ENCODE results near the gene ATF3. TPM values are rescaled to one million over a fixed set of nuclear protein-coding genes. Genes with fewer than 3 reads are reported as not detected.

The ATF3 gene
- total RNA-seq, 1 experiment from 2014 or later = 43.2 TPM

DNA sequence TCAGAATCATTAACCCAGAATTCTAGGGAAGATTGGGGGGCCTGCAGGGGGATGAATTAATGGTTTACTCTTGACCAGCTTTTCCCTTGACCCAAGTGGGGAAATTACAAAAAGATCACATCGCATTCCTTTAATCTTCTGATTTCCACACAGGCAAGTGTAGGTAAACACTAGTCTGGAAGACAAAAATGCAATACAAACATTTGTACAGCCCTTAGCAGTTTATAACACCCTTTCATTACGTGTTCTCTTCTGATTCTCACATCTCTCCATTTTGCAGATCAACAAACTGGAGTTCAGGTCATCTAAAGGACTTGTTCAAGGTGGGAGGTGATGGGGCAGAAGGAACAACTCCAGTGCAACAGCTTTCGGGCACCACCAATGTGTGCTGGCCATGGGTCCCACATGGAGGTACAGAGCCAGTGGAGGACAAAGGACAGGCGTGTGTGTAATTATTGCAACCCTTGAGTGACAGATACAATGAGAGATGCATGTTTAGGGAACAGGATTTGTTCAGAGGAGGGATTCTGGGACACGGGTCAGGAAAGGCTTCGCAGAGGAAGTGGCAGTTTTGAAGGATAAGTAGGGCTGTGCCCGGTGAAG, 20.4 kb downstream of the ATF3 start (continued):
- TF ChIP-seq ZFX (IDR thresholded peaks at IDR 0.05) (no peak), POLR2A (IDR thresholded peaks at IDR 0.05; ENCODE audit: borderline replicate concordance, extremely low read depth, insufficient read depth, insufficient read length) (no peak), TCF7L2 (IDR thresholded peaks at IDR 0.05; ENCODE audit: borderline replicate concordance, extremely low read depth, insufficient read depth, insufficient read length) (no peak), YY1 (IDR thresholded peaks at IDR 0.05; ENCODE audit: extremely low read depth, insufficient replicate concordance, low read depth, low read length) (no peak)
- TF ChIP-seq, protein P1, sequence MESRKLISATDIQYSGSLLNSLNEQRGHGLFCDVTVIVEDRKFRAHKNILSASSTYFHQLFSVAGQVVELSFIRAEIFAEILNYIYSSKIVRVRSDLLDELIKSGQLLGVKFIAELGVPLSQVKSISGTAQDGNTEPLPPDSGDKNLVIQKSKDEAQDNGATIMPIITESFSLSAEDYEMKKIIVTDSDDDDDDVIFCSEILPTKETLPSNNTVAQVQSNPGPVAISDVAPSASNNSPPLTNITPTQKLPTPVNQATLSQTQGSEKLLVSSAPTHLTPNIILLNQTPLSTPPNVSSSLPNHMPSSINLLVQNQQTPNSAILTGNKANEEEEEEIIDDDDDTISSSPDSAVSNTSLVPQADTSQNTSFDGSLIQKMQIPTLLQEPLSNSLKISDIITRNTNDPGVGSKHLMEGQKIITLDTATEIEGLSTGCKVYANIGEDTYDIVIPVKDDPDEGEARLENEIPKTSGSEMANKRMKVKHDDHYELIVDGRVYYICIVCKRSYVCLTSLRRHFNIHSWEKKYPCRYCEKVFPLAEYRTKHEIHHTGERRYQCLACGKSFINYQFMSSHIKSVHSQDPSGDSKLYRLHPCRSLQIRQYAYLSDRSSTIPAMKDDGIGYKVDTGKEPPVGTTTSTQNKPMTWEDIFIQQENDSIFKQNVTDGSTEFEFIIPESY (IDR thresholded peaks at IDR 0.05; ENCODE audit: extremely low read depth, insufficient replicate concordance, low read length) = no peak

DNA sequence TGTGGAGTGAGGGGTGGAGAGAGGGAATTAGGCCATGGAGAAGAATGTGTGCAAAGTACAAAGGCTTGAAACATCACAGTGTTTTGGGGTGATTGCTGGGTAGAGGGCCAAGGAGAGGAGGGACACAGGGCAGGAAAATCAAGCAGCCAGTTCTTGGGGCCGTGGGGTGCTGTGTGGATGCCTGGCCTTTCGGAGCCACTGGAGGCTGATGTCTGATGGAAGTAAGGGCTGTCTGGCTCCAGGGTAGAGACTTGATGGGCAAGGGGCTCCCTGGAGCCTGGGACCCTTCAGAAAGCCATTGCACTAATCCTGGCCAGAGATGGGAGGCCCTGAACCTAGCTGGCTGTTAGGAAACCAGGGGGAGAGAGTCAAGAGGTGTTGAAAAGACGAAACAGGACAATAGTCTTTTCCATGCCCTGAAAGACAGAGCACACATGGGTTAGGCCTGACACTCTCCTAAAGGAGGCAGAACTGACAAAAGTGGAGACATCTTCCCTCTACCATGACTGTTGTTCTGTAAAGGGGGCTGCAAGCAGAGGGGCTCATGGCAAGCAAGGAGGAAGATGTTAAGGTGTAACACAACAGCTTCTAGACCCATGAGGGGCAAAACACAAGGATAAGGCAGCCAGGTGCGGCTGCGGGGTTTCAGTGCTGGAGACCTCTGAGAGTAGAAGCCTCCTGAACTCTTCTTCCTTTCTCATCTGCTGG, 21.0 kb downstream of the ATF3 start:
- DNase-seq (ENCODE audit: low read depth, low spot score) (no peak), ATAC-seq (peak; percentile 13; the same call in 1 of the 2 replicates)
- RAD21 ChIA-PET (ENCODE audit: low non-redundant PET in 1 of 2, low total read pairs in 2 of 2, uncharacterized antibody in 2 of 2, unreplicated experiment in 2 of 2) = interaction anchor here in 1 of 2 experiments (0.6 kb wide), 1 partner anchor 153 kb away, joined by 4 read pairs; no protein-coding TSS in a partner anchor
- BruUV-seq (replicated peaks) = no TSS peak
- Histone ChIP-seq H3K27me3 (ENCODE audit: insufficient read depth, low read length) (no peaks in the 10 kb centered on the region), H3K4me3 (replicated peaks in 1 of 2; ENCODE audit: low read depth in 1 of 2, low read length in 2 of 2) (no peak overlapping the region), H3K4me1 (ENCODE audit: control insufficient read depth in 1 of 2, insufficient read depth in 2 of 2, low read length in 2 of 2) (peaks cover 0 to 14% of the 10 kb centered on the region in 2 experiments; a peak in 1 of 4 replicates), H2AFZ (ENCODE audit: low read depth, low read length, poor library complexity, severe bottlenecking) (peak overlapping the region; percentile 98), H3K9me2 (ENCODE audit: insufficient read depth) (no peaks in the 10 kb centered on the region; the same call in 1 of the 2 replicates), H3K79me2 (ENCODE audit: insufficient read depth, low read length) (no peaks in the 10 kb centered on the region), H3K36me3 (ENCODE audit: control insufficient read depth in 1 of 2, insufficient read depth in 2 of 2, low read length in 2 of 2) (no peaks in the 10 kb centered on the region), H3K9me3 (ENCODE audit: control insufficient read depth in 1 of 2, insufficient read depth in 1 of 2, low read depth in 1 of 2, low read length in 2 of 2) (no peaks in the 10 kb centered on the region), H3K27ac (ENCODE audit: low read depth, low read length) (no peak overlapping the region), H4K20me1 (ENCODE audit: insufficient read depth) (no peaks in the 10 kb centered on the region), H3K9ac (ENCODE audit: low read length) (no peak overlapping the region), H3K4me2 (ENCODE audit: low read length) (0 out of 2 replicates have a peak overlapping the region, but pooled peaks have one; percentile 15)
- POLR2A ChIA-PET = no interaction called here
- CTCF ChIA-PET = interaction anchor here (0.6 kb wide), 1 partner anchor 1091 kb away, joined by 3 read pairs; no protein-coding TSS in a partner anchor
- no peak for TF ChIP-seq POLR2A (IDR thresholded peaks at IDR 0.05; ENCODE audit: borderline replicate concordance, extremely low read depth, insufficient read depth, insufficient read length)
- no peak for TF ChIP-seq POLR2AphosphoS5 (IDR thresholded peaks at IDR 0.05; ENCODE audit: low read depth, low read length)
- no peak for TF ChIP-seq SIN3A (IDR thresholded peaks at IDR 0.05; ENCODE audit: low read depth)
- TF ChIP-seq EZH2phosphoT487 (IDR thresholded peaks at IDR 0.05; ENCODE audit: borderline replicate concordance) = no peak
- TF ChIP-seq CBX3 (IDR thresholded peaks at IDR 0.05; ENCODE audit: low read depth) = no peak
- TF ChIP-seq YY1 (IDR thresholded peaks at IDR 0.05; ENCODE audit: extremely low read depth, insufficient replicate concordance, low read depth, low read length) = no peak
- no peak for TF ChIP-seq TCF7L2 (IDR thresholded peaks at IDR 0.05; ENCODE audit: borderline replicate concordance, extremely low read depth, insufficient read depth, insufficient read length)
- no peak for TF ChIP-seq FOSL1 (IDR thresholded peaks at IDR 0.05; ENCODE audit: low read depth)
- TF ChIP-seq, protein P2, sequence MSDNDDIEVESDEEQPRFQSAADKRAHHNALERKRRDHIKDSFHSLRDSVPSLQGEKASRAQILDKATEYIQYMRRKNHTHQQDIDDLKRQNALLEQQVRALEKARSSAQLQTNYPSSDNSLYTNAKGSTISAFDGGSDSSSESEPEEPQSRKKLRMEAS (IDR thresholded peaks at IDR 0.05) = no peak
- no peak for TF ChIP-seq CTCF (IDR thresholded peaks at IDR 0.05 in 2 of 3, conservative IDR thresholded peaks at IDR 0.05 in 1 of 3; ENCODE audit: borderline replicate concordance in 1 of 3, insufficient read depth in 1 of 3, low read depth in 2 of 3, low read length in 2 of 3)
- no peak for TF ChIP-seq ZNF274 (IDR thresholded peaks at IDR 0.05; ENCODE audit: low read depth, low read length)
- intact Hi-C loops (cut with micrococcal nuclease) = loop anchor here (1.0 kb wide), 1 partner anchor 152 kb away; no protein-coding TSS in a partner anchor
